Measurements from ENCODE around the gene ITGB6. TPM values are rescaled to one million over a fixed set of nuclear protein-coding genes. Genes with fewer than 3 reads are reported as not detected.

ITGB6 gene
- total and polyA plus RNA-seq, 2 donors from 2014 or later: 13.4 to 302 TPM

- no peak for FAIRE-seq
- no peak for DNase-seq
- intact Hi-C loops (cut with DNase I): no loop called here
- H3K27me3 ChIP-seq (ENCODE audit: control insufficient read depth, insufficient read depth, low read length): no peaks in the 10 kb centered on the region
- TF ChIP-seq, protein P1, sequence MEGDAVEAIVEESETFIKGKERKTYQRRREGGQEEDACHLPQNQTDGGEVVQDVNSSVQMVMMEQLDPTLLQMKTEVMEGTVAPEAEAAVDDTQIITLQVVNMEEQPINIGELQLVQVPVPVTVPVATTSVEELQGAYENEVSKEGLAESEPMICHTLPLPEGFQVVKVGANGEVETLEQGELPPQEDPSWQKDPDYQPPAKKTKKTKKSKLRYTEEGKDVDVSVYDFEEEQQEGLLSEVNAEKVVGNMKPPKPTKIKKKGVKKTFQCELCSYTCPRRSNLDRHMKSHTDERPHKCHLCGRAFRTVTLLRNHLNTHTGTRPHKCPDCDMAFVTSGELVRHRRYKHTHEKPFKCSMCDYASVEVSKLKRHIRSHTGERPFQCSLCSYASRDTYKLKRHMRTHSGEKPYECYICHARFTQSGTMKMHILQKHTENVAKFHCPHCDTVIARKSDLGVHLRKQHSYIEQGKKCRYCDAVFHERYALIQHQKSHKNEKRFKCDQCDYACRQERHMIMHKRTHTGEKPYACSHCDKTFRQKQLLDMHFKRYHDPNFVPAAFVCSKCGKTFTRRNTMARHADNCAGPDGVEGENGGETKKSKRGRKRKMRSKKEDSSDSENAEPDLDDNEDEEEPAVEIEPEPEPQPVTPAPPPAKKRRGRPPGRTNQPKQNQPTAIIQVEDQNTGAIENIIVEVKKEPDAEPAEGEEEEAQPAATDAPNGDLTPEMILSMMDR (IDR thresholded peaks at IDR 0.05; ENCODE audit: borderline replicate concordance, extremely low read depth, insufficient read depth): no peak
- no peaks in the 10 kb centered on the region for H3K36me3 ChIP-seq (ENCODE audit: control insufficient read depth in 2 of 3, insufficient read depth in 3 of 3, low read length in 3 of 3)
- no peak overlapping the region for H3K27ac ChIP-seq (ENCODE audit: low read depth in 2 of 2, low read length in 2 of 2)
- no peak overlapping the region for H3K4me3 ChIP-seq (ENCODE audit: low read length in 3 of 3)
- no peaks in the 10 kb centered on the region for H3K4me1 ChIP-seq (ENCODE audit: control insufficient read depth in 2 of 3, insufficient read depth in 2 of 3, low read depth in 1 of 3, low read length in 3 of 3)
- peaks cover 0 to 9% (median 0%) of the 10 kb centered on the region in 3 donors for H3K9me3 ChIP-seq (ENCODE audit: control insufficient read depth in 2 of 3, insufficient read depth in 1 of 3, low read length in 3 of 3)
- H3K9ac ChIP-seq (ENCODE audit: low read length in 3 of 3): no peak overlapping the region
These were observed 103.7 kb downstream of the ITGB6 start for GRCh38 chr2:160096409-160096808.

- peaks cover 0 to 34% (median 13%) of the 10 kb centered on the region in 3 donors for H3K9me3 ChIP-seq (ENCODE audit: control insufficient read depth in 2 of 3, insufficient read depth in 1 of 3, low read length in 3 of 3)
- TF ChIP-seq, protein P1 (IDR thresholded peaks at IDR 0.05; ENCODE audit: borderline replicate concordance, extremely low read depth, insufficient read depth): no peak
- no peaks in the 10 kb centered on the region for H3K36me3 ChIP-seq (ENCODE audit: control insufficient read depth in 2 of 3, insufficient read depth in 3 of 3, low read length in 3 of 3)
- intact Hi-C loops (cut with DNase I): no loop called here
- DNase-seq (peak in 1 of 5 donors; percentile 67), FAIRE-seq (no peak)
- H3K27me3 ChIP-seq (ENCODE audit: control insufficient read depth, insufficient read depth, low read length): no peaks in the 10 kb centered on the region
- H3K4me3 ChIP-seq (ENCODE audit: low read length in 3 of 3): no peak overlapping the region
- H3K9ac ChIP-seq (ENCODE audit: low read length in 3 of 3): no peak overlapping the region
- no peaks in the 10 kb centered on the region for H3K4me1 ChIP-seq (ENCODE audit: control insufficient read depth in 2 of 3, insufficient read depth in 2 of 3, low read depth in 1 of 3, low read length in 3 of 3)
- H3K27ac ChIP-seq (ENCODE audit: low read depth in 2 of 2, low read length in 2 of 2): no peak overlapping the region
These were observed 107.6 kb downstream of the ITGB6 start for GRCh38 chr2:160092445-160092844.

- no peak for FAIRE-seq
These were observed 108.7 kb downstream of the ITGB6 start for GRCh38 chr2:160091381-160091780.

More at GRCh38 chr2:160091381-160091780, 108.7 kb downstream of the ITGB6 start:
- Histone ChIP-seq H3K36me3 (ENCODE audit: control insufficient read depth in 2 of 3, insufficient read depth in 3 of 3, low read length in 3 of 3) (no peaks in the 10 kb centered on the region), H3K27ac (ENCODE audit: low read depth in 2 of 2, low read length in 2 of 2) (no peak overlapping the region), H3K9ac (ENCODE audit: low read length in 3 of 3) (no peak overlapping the region), H3K4me1 (ENCODE audit: control insufficient read depth in 2 of 3, insufficient read depth in 2 of 3, low read depth in 1 of 3, low read length in 3 of 3) (no peaks in the 10 kb centered on the region), H3K9me3 (ENCODE audit: control insufficient read depth in 2 of 3, insufficient read depth in 1 of 3, low read length in 3 of 3) (peaks cover 0 to 43% (median 13%) of the 10 kb centered on the region in 3 donors), H3K4me3 (ENCODE audit: low read length in 3 of 3) (no peak overlapping the region), H3K27me3 (ENCODE audit: control insufficient read depth, insufficient read depth, low read length) (no peaks in the 10 kb centered on the region)
- intact Hi-C loops (cut with DNase I): no loop called here
- TF ChIP-seq, protein P1 (IDR thresholded peaks at IDR 0.05; ENCODE audit: borderline replicate concordance, extremely low read depth, insufficient read depth): no peak
- DNase-seq: no peak

Measured in kidney (tissue), 14 donors.